Tibial nerve (tissue), 4 donors: ENCODE results near the gene XIRP2.

Experiments
- EP300 ChIP-seq, 2 donors: sonication (generic); formaldehyde crosslinking; IDR thresholded peaks; one replicate each; pipeline ENCODE4 v1.6.1; 2017; ENCODE audit warnings: antibody characterized with exemption in 2 of 2, mild to moderate bottlenecking in 1 of 2
- TF ChIP-seq, protein P1 (sequence below), 5 experiments: fragments of 200-600 bp in 3 of 5; fragments of 450-650 bp in 2 of 5; sonication (generic) in 3 of 5; IDR thresholded peaks; one replicate each; pipeline ENCODE4 v1.5.1; 2016 to 2019; ENCODE audit warnings: antibody characterized with exemption in 5 of 5, mild to moderate bottlenecking in 3 of 5, moderate library complexity in 2 of 5

DNA sequence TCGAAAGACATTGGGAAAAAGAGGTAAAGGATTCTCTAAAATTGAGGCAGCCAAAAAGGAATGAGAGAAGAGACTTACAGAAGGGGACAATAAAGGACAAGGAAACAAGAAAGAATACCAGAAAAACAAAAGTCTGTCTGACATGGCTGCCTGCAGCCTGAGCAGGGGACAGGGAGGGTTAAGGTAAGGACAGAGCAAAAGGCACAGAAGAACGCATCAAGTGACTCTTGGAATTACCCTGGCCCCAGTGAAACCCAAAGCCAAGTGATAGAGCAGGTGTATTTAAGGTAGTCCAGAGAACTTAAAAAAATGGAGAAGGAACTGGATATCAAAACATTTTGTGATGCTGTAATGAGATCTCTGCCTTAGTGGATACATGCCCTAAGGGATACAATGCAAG lies 47.1 kb upstream of the XIRP2 start:
- TF ChIP-seq EP300 (IDR thresholded peaks at IDR 0.05): no peak
- TF ChIP-seq, protein P1, sequence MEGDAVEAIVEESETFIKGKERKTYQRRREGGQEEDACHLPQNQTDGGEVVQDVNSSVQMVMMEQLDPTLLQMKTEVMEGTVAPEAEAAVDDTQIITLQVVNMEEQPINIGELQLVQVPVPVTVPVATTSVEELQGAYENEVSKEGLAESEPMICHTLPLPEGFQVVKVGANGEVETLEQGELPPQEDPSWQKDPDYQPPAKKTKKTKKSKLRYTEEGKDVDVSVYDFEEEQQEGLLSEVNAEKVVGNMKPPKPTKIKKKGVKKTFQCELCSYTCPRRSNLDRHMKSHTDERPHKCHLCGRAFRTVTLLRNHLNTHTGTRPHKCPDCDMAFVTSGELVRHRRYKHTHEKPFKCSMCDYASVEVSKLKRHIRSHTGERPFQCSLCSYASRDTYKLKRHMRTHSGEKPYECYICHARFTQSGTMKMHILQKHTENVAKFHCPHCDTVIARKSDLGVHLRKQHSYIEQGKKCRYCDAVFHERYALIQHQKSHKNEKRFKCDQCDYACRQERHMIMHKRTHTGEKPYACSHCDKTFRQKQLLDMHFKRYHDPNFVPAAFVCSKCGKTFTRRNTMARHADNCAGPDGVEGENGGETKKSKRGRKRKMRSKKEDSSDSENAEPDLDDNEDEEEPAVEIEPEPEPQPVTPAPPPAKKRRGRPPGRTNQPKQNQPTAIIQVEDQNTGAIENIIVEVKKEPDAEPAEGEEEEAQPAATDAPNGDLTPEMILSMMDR (IDR thresholded peaks at IDR 0.05): no peak
